HG02588 (cell line): ENCODE measurements around the gene MGMT.
A peak's percentile ranks its signal among the peaks of the same experiment; 100 is the strongest.

ENCODE experiments used
- ATAC-seq: cut with Tn5 transposase; IDR thresholded peaks from one replicate; pipeline ENCODE4 v1.9.1; 2021; ENCODE audit warnings: mild to moderate bottlenecking, moderate library complexity; ENCODE audit not compliant: unreplicated experiment

Gene MGMT

GRCh38 chr10:129541200-129541599, 74.2 kb downstream of the MGMT start:
- ATAC-seq = no peak

- ATAC-seq = no peak
Measured at GRCh38 chr10:129541748-129542487, 74.9 kb downstream of the MGMT start.

- no peak for ATAC-seq
Measured at GRCh38 chr10:129542589-129542988, 75.5 kb downstream of the MGMT start.

GRCh38 chr10:129544205-129545202, 77.5 kb downstream of the MGMT start:
- no peak for ATAC-seq

GRCh38 chr10:129545261-129545660, 78.2 kb downstream of the MGMT start:
- ATAC-seq = no peak

- ATAC-seq = no peak
Measured at GRCh38 chr10:129546106-129546505, 79.1 kb downstream of the MGMT start.

GRCh38 chr10:129547608-129548007, 80.6 kb downstream of the MGMT start:
- no peak for ATAC-seq

- no peak for ATAC-seq
Measured at GRCh38 chr10:129548600-129548999, 81.6 kb downstream of the MGMT start.

- no peak for ATAC-seq
Measured at GRCh38 chr10:129550076-129550475, 83.0 kb downstream of the MGMT start.

- no peak for ATAC-seq
Measured at GRCh38 chr10:129550658-129551057, 83.6 kb downstream of the MGMT start.

GRCh38 chr10:129552119-129552518, 85.1 kb downstream of the MGMT start:
- ATAC-seq = peak; percentile 92

GRCh38 chr10:129553928-129554327, 86.9 kb downstream of the MGMT start:
- ATAC-seq = no peak

GRCh38 chr10:129556316-129556715, 89.3 kb downstream of the MGMT start:
- no peak for ATAC-seq

- ATAC-seq = no peak
Measured at GRCh38 chr10:129560361-129560760, 93.3 kb downstream of the MGMT start.

- ATAC-seq = no peak
Measured at GRCh38 chr10:129562487-129562886, 95.4 kb downstream of the MGMT start.

GRCh38 chr10:129564923-129565322, 97.9 kb downstream of the MGMT start:
- no peak for ATAC-seq

- no peak for ATAC-seq
Measured at GRCh38 chr10:129568583-129569344, 101.7 kb downstream of the MGMT start.

GRCh38 chr10:129570185-129570584, 103.1 kb downstream of the MGMT start:
- no peak for ATAC-seq

GRCh38 chr10:129579228-129579627, 112.2 kb downstream of the MGMT start:
- no peak for ATAC-seq

- no peak for ATAC-seq
Measured at GRCh38 chr10:129580010-129580409, 113.0 kb downstream of the MGMT start.

GRCh38 chr10:129580901-129581300, 113.9 kb downstream of the MGMT start:
- no peak for ATAC-seq
